ENCODE measurements around the gene FOXJ3.

GRCh38 chr1:42139444-42139843 lies 195.6 kb downstream of the FOXJ3 start:
- TF ChIP-seq, protein P1, sequence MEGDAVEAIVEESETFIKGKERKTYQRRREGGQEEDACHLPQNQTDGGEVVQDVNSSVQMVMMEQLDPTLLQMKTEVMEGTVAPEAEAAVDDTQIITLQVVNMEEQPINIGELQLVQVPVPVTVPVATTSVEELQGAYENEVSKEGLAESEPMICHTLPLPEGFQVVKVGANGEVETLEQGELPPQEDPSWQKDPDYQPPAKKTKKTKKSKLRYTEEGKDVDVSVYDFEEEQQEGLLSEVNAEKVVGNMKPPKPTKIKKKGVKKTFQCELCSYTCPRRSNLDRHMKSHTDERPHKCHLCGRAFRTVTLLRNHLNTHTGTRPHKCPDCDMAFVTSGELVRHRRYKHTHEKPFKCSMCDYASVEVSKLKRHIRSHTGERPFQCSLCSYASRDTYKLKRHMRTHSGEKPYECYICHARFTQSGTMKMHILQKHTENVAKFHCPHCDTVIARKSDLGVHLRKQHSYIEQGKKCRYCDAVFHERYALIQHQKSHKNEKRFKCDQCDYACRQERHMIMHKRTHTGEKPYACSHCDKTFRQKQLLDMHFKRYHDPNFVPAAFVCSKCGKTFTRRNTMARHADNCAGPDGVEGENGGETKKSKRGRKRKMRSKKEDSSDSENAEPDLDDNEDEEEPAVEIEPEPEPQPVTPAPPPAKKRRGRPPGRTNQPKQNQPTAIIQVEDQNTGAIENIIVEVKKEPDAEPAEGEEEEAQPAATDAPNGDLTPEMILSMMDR (conservative IDR thresholded peaks at IDR 0.05 in 1 of 2, IDR thresholded peaks at IDR 0.05 in 1 of 2; ENCODE audit: low read depth in 1 of 2, low read length in 2 of 2) = no peak
- no peak for TF ChIP-seq EZH2 (IDR thresholded peaks at IDR 0.05; ENCODE audit: low read length, missing control alignments)
